HG03439 (cell line): Measurements from ENCODE around the gene GALNT17.
"Not testable (repeated sequence)": the region's sequence is repeated elsewhere in the genome, so short reads cannot be mapped to it uniquely, and the experiment has no call there.

Experiments used
- ATAC-seq: cut with Tn5 transposase; IDR thresholded peaks from one replicate; pipeline ENCODE4 v1.9.1; 2021; ENCODE audit warnings: mild to moderate bottlenecking, moderate library complexity; ENCODE audit not compliant: unreplicated experiment

The GALNT17 gene

GRCh38 chr7:71157757-71158156 lies 25.8 kb downstream of the GALNT17 start:
- ATAC-seq: no peak

- ATAC-seq: no peak
Observed at GRCh38 chr7:71165708-71166107, 33.8 kb downstream of the GALNT17 start.

- ATAC-seq: no peak
Observed at GRCh38 chr7:71171476-71171875, 39.5 kb downstream of the GALNT17 start.

- ATAC-seq: no peak
Observed at GRCh38 chr7:71173955-71174354, 42.0 kb downstream of the GALNT17 start.

- ATAC-seq: no peak
Observed at GRCh38 chr7:71182438-71182935, 50.5 kb downstream of the GALNT17 start.

GRCh38 chr7:71184136-71184535 lies 52.2 kb downstream of the GALNT17 start:
- no peak for ATAC-seq

GRCh38 chr7:71184609-71185008 lies 52.7 kb downstream of the GALNT17 start:
- no peak for ATAC-seq

- no peak for ATAC-seq
Observed at GRCh38 chr7:71186535-71187057, 54.7 kb downstream of the GALNT17 start.

GRCh38 chr7:71191771-71192170 lies 59.8 kb downstream of the GALNT17 start:
- no peak for ATAC-seq

GRCh38 chr7:71193099-71193810 lies 61.3 kb downstream of the GALNT17 start:
- ATAC-seq: no peak

GRCh38 chr7:71198391-71198790 lies 66.4 kb downstream of the GALNT17 start:
- no peak for ATAC-seq

- no peak for ATAC-seq
Observed at GRCh38 chr7:71198887-71199286, 66.9 kb downstream of the GALNT17 start.

GRCh38 chr7:71206184-71206583 lies 74.2 kb downstream of the GALNT17 start:
- no peak for ATAC-seq

- no peak for ATAC-seq
Observed at GRCh38 chr7:71208881-71209280, 76.9 kb downstream of the GALNT17 start.

- ATAC-seq: not testable (repeated sequence)
Observed at GRCh38 chr7:71209484-71209883, 77.5 kb downstream of the GALNT17 start.

GRCh38 chr7:71210220-71210619 lies 78.3 kb downstream of the GALNT17 start:
- no peak for ATAC-seq

- ATAC-seq: not testable (repeated sequence)
Observed at GRCh38 chr7:71212433-71212832, 80.5 kb downstream of the GALNT17 start.

GRCh38 chr7:71216211-71216610 lies 84.3 kb downstream of the GALNT17 start:
- ATAC-seq: no peak

GRCh38 chr7:71220210-71220695 lies 88.3 kb downstream of the GALNT17 start:
- ATAC-seq: no peak

- no peak for ATAC-seq
Observed at GRCh38 chr7:71221049-71221448, 89.1 kb downstream of the GALNT17 start.

GRCh38 chr7:71221549-71221948 lies 89.6 kb downstream of the GALNT17 start:
- ATAC-seq: no peak

- no peak for ATAC-seq
Observed at GRCh38 chr7:71227126-71227525, 95.2 kb downstream of the GALNT17 start.
